ENCODE data around the gene SOX6. TPM values are rescaled to one million over a fixed set of nuclear protein-coding genes. Genes with fewer than 3 reads are reported as not detected.

Gene SOX6
- total RNA-seq, 1 experiment from 2014 or later, result not detected

- Histone ChIP-seq H4K20me1 (ENCODE audit: control insufficient read depth, insufficient read depth, insufficient read length) (no peaks in the 10 kb centered on the region), H3K9ac (ENCODE audit: extremely low read depth, insufficient read length, low read length) (no peak overlapping the region), H2BK12ac (ENCODE audit: insufficient read length, low read depth, low read length) (no peak overlapping the region), H3K9me3 (ENCODE audit: control insufficient read depth, low read depth, low read length) (no peaks in the 10 kb centered on the region), H3K27me3 (ENCODE audit: insufficient read depth, low read length) (no peaks in the 10 kb centered on the region), H3T11ph (ENCODE audit: low read length) (no peak overlapping the region), H3K79me1 (ENCODE audit: insufficient read depth, low read depth, low read length, poor library complexity, severe bottlenecking) (no peaks in the 10 kb centered on the region), H2BK20ac (ENCODE audit: low read depth, low read length, poor library complexity, severe bottlenecking) (no peak overlapping the region), H3K4ac (ENCODE audit: low read depth, low read length) (no peak overlapping the region), H2BK5ac (ENCODE audit: insufficient read length, low read length) (no peak overlapping the region), H3K27ac (ENCODE audit: insufficient read length, low read depth, low read length) (no peak overlapping the region), H3K18ac (ENCODE audit: insufficient read length, low read depth, low read length) (no peak overlapping the region), H3K23me2 (ENCODE audit: insufficient read length, low read depth, low read length, poor library complexity, severe bottlenecking) (no peaks in the 10 kb centered on the region), H3K79me2 (ENCODE audit: insufficient read depth, low read length) (no peaks in the 10 kb centered on the region), H4K5ac (ENCODE audit: insufficient read length, low read depth, low read length) (no peak overlapping the region), H3K4me2 (ENCODE audit: insufficient read depth, insufficient read length, low read length) (no peak overlapping the region), H2BK15ac (ENCODE audit: low read depth, low read length) (no peak overlapping the region), H2AK5ac (ENCODE audit: insufficient read length, low read length) (no peak overlapping the region), H3K56ac (ENCODE audit: insufficient read length, low read depth, low read length) (no peak overlapping the region), H2BK120ac (ENCODE audit: low read depth, low read length, poor library complexity, severe bottlenecking) (no peak overlapping the region), H3K23ac (ENCODE audit: insufficient read length, low read depth, low read length) (no peak overlapping the region), H4K8ac (replicated peaks; ENCODE audit: insufficient read length, low read depth, low read length) (no peak overlapping the region), H2AFZ (ENCODE audit: low read length) (no peak overlapping the region), H3K14ac (ENCODE audit: insufficient read depth, low read length) (no peak overlapping the region), H3K4me1 (ENCODE audit: insufficient read depth, low read length) (no peaks in the 10 kb centered on the region), H4K91ac (ENCODE audit: insufficient read length, low read depth, low read length) (no peak overlapping the region)
- no peak for DNase-seq
- TF ChIP-seq CTCF (conservative IDR thresholded peaks at IDR 0.05), result no peak
- H3K9me3 Mint-ChIP-seq, result no peaks in the 10 kb centered on the region
- H3K4me3 Mint-ChIP-seq, result no peak overlapping the region
- H3K36me3 Mint-ChIP-seq (ENCODE audit: insufficient read depth in 1 of 3, low read depth in 3 of 3), result no peaks in the 10 kb centered on the region
- H3K27me3 Mint-ChIP-seq (ENCODE audit: low read depth), result no peaks in the 10 kb centered on the region
- H3K27ac Mint-ChIP-seq, result no peak overlapping the region
- H3K4me1 Mint-ChIP-seq, result peaks cover 4 to 8% of the 10 kb centered on the region in 2 experiments; a peak in 1 of 4 replicates
Measured at GRCh38 chr11:16279524-16279923, 76.8 kb downstream of the SOX6 start.
